ENCODE results near the gene LRRK1.

GRCh38 chr15:101064795-101065569 lies 145.8 kb downstream of the LRRK1 start:
- TF ChIP-seq CTCF (IDR thresholded peaks at IDR 0.05) (no peak), EZH2 (IDR thresholded peaks at IDR 0.05) (no peak)

Data from neural progenitor cell (in vitro differentiated cells).